ENCODE data around the gene NAV1.

Gene NAV1

DNA sequence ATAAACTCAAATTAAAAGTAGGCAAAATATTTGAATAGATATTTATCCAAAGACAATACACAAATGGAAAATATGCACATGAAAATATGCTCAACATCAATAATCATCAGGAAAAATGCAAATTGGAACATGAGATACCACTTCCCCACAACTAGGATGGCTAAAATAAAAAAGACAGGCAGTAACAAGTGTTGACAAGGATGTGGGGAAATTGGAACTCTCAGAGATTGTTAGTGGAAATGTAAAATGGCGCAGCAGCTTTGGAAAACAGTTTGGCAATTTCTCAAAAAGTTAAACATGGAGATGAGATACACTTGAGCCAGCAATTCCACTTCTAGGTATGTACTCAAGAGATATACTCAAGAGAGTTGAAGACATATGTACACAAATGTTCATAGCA, 48.8 kb downstream of the NAV1 start:
- no peaks in the 10 kb centered on the region for H3K79me2 ChIP-seq (ENCODE audit: control insufficient read depth, low read length)
- H3K4me1 ChIP-seq (ENCODE audit: control insufficient read depth, low read length): peaks cover 9% of the 10 kb centered on the region
- H3K9me2 ChIP-seq (replicated peaks; ENCODE audit: control insufficient read depth, low read length): no peaks in the 10 kb centered on the region
- H3F3A ChIP-seq (ENCODE audit: control insufficient read depth, insufficient read depth): no peaks in the 10 kb centered on the region
- no peaks in the 10 kb centered on the region for H3K9me3 ChIP-seq (ENCODE audit: control insufficient read depth, insufficient read depth, low read length)
- H3K36me3 ChIP-seq (ENCODE audit: control insufficient read depth, low read length): no peaks in the 10 kb centered on the region
- no peak overlapping the region for H3K4me2 ChIP-seq (ENCODE audit: low read length)
- H4K20me1 ChIP-seq (ENCODE audit: control insufficient read depth, insufficient read depth, low read depth, low read length): no peaks in the 10 kb centered on the region
- H3K27me3 ChIP-seq (ENCODE audit: control insufficient read depth, low read length): 0 out of 2 replicates have a peak, but pooled peaks cover 10% of the 10 kb centered on the region
- H3K27ac ChIP-seq (ENCODE audit: low read depth, low read length): no peak overlapping the region
- TF ChIP-seq, protein P1, sequence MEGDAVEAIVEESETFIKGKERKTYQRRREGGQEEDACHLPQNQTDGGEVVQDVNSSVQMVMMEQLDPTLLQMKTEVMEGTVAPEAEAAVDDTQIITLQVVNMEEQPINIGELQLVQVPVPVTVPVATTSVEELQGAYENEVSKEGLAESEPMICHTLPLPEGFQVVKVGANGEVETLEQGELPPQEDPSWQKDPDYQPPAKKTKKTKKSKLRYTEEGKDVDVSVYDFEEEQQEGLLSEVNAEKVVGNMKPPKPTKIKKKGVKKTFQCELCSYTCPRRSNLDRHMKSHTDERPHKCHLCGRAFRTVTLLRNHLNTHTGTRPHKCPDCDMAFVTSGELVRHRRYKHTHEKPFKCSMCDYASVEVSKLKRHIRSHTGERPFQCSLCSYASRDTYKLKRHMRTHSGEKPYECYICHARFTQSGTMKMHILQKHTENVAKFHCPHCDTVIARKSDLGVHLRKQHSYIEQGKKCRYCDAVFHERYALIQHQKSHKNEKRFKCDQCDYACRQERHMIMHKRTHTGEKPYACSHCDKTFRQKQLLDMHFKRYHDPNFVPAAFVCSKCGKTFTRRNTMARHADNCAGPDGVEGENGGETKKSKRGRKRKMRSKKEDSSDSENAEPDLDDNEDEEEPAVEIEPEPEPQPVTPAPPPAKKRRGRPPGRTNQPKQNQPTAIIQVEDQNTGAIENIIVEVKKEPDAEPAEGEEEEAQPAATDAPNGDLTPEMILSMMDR (IDR thresholded peaks at IDR 0.05; ENCODE audit: low read depth, low read length, poor library complexity, severe bottlenecking): no peak
- TF ChIP-seq EZH2phosphoT487 (IDR thresholded peaks at IDR 0.05; ENCODE audit: borderline replicate concordance, low read length): no peak
- H3K4me3 ChIP-seq (ENCODE audit: low read length): no peak overlapping the region
